Activated CD4-positive, alpha-beta memory T cell treated with anti-CD3 and anti-CD28 coated beads for 36 hours (primary cell): Measurements from ENCODE around the gene RNASE4. TPM values are rescaled to one million over a fixed set of nuclear protein-coding genes. Genes with fewer than 3 reads are reported as not detected.
"Not testable (repeated sequence)": the region's sequence is repeated elsewhere in the genome, so short reads cannot be mapped to it uniquely, and the experiment has no call there.

Experiments used
- CTCF ChIA-PET: fragments of 350-600 bp; sonication (Branson Sonifier 250); formaldehyde crosslinking; loops from one replicate; lab custom pipeline; 2021; ENCODE audit warnings: antibody characterized with exemption, inconsistent platforms; lab: Charles Lee
- POLR2A ChIA-PET: fragments of 350-600 bp; sonication (Branson Sonifier 250); formaldehyde crosslinking; loops from one replicate; lab custom pipeline; 2021; ENCODE audit warnings: antibody characterized with exemption; lab: Charles Lee
- DNase-seq: peaks from one replicate; pipeline ENCODE4 v3.0.0-alpha.2; 2020
- H3K27ac Mint-ChIP-seq: one replicate; pipeline ENCODE4 v1.8.0; 2021; ENCODE audit warnings: mixed read lengths
- H3K27me3 Mint-ChIP-seq: one replicate; pipeline ENCODE4 v1.8.0; 2021; ENCODE audit warnings: mixed read lengths
- H3K36me3 Mint-ChIP-seq: one replicate; pipeline ENCODE4 v1.8.0; 2021; ENCODE audit warnings: mixed read lengths
- H3K4me1 Mint-ChIP-seq: one replicate; pipeline ENCODE4 v1.8.0; 2021; ENCODE audit warnings: low read depth, mixed read lengths
- H3K4me3 Mint-ChIP-seq: one replicate; pipeline ENCODE4 v1.8.0; 2021; ENCODE audit warnings: mild to moderate bottlenecking, mixed read lengths
- H3K9me3 Mint-ChIP-seq: one replicate; pipeline ENCODE4 v1.8.0; 2021; ENCODE audit warnings: mixed read lengths
- intact Hi-C: fragments of 100-400 bp; cut with micrococcal nuclease; formaldehyde crosslinking; loops from one replicate; pipeline ENCODE4 v1.15.1; 2023
- total RNA-seq, 2 experiments: library from RNA; stranded (reverse); gene quantifications; one replicate each; pipeline ENCODE4 v1.2.3, GENCODE V29; 2021

RNASE4 gene
- total RNA-seq, 2 experiments from 2014 or later, result 0.69 to 0.70 TPM

GRCh38 chr14:20730891-20731290, 46.5 kb downstream of the RNASE4 start:
- peaks cover 17% of the 10 kb centered on the region for H3K27me3 Mint-ChIP-seq
- no peaks in the 10 kb centered on the region for H3K9me3 Mint-ChIP-seq
- ChIA-PET POLR2A (no interaction called here), CTCF (interaction anchor here (1.0 kb wide), 1 partner anchor 143 kb away, joined by 3 read pairs; no protein-coding TSS in a partner anchor)
- no peak overlapping the region for H3K27ac Mint-ChIP-seq
- H3K4me3 Mint-ChIP-seq, result no peak overlapping the region
- no peak for DNase-seq
- no peaks in the 10 kb centered on the region for H3K36me3 Mint-ChIP-seq
- intact Hi-C loops, result no loop called here
- no peaks in the 10 kb centered on the region for H3K4me1 Mint-ChIP-seq

- ChIA-PET CTCF (interaction anchor here (0.7 to 1.0 kb wide), 2 partner anchors 48 to 125 kb away, joined by 3 to 4 read pairs; partner anchors contain the start of gene RNASE4), POLR2A (no interaction called here)
Observed at GRCh38 chr14:20732477-20732876, 48.1 kb downstream of the RNASE4 start.

GRCh38 chr14:20732979-20733635, 48.7 kb downstream of the RNASE4 start:
- Mint-ChIP-seq H3K27me3 (peaks cover 2% of the 10 kb centered on the region), H3K36me3 (no peaks in the 10 kb centered on the region), H3K9me3 (no peaks in the 10 kb centered on the region), H3K4me1 (no peaks in the 10 kb centered on the region), H3K4me3 (no peak overlapping the region), H3K27ac (no peak overlapping the region)
- POLR2A ChIA-PET, result no interaction called here
- CTCF ChIA-PET, result interaction anchor here (0.7 to 1.0 kb wide), 2 partner anchors 49 to 125 kb away, joined by 3 to 4 read pairs; partner anchors contain the start of gene RNASE4
- intact Hi-C loops, result no loop called here
- no peak for DNase-seq

More at GRCh38 chr14:20732477-20732876, 48.1 kb downstream of the RNASE4 start:
- intact Hi-C loops, result no loop called here
- H3K27ac Mint-ChIP-seq, result no peak overlapping the region
- no peaks in the 10 kb centered on the region for H3K4me1 Mint-ChIP-seq
- H3K36me3 Mint-ChIP-seq, result no peaks in the 10 kb centered on the region
- no peak overlapping the region for H3K4me3 Mint-ChIP-seq
- H3K27me3 Mint-ChIP-seq, result peaks cover 6% of the 10 kb centered on the region
- H3K9me3 Mint-ChIP-seq, result no peaks in the 10 kb centered on the region
- no peak for DNase-seq

- DNase-seq, result no peak
- ChIA-PET POLR2A (no interaction called here), CTCF (no interaction called here)
- Mint-ChIP-seq H3K4me1 (no peaks in the 10 kb centered on the region), H3K4me3 (no peak overlapping the region), H3K27me3 (peaks cover 5% of the 10 kb centered on the region), H3K36me3 (no peaks in the 10 kb centered on the region), H3K27ac (no peak overlapping the region), H3K9me3 (no peaks in the 10 kb centered on the region)
- intact Hi-C loops, result no loop called here
Observed at GRCh38 chr14:20733684-20734429, 49.5 kb downstream of the RNASE4 start.

GRCh38 chr14:20734430-20734806, 50.1 kb downstream of the RNASE4 start:
- Mint-ChIP-seq H3K36me3 (no peaks in the 10 kb centered on the region), H3K9me3 (no peaks in the 10 kb centered on the region), H3K27ac (no peak overlapping the region), H3K4me3 (no peak overlapping the region), H3K4me1 (no peaks in the 10 kb centered on the region), H3K27me3 (peaks cover 5% of the 10 kb centered on the region)
- ChIA-PET POLR2A (no interaction called here), CTCF (no interaction called here)
- no peak for DNase-seq
- intact Hi-C loops, result no loop called here

- H3K27ac Mint-ChIP-seq, H3K4me1 Mint-ChIP-seq, DNase-seq, H3K9me3 Mint-ChIP-seq, H3K4me3 Mint-ChIP-seq, H3K36me3 Mint-ChIP-seq, H3K27me3 Mint-ChIP-seq, intact Hi-C loops, POLR2A ChIA-PET: not testable (repeated sequence)
- CTCF ChIA-PET, result interaction anchor here (1.0 kb wide), 1 partner anchor 11 kb away, joined by 3 read pairs; no protein-coding TSS in a partner anchor
Observed at GRCh38 chr14:20738292-20738691, 53.9 kb downstream of the RNASE4 start.

GRCh38 chr14:20742132-20742531, 57.8 kb downstream of the RNASE4 start:
- intact Hi-C loops, result no loop called here
- no peak for DNase-seq
- ChIA-PET POLR2A (no interaction called here), CTCF (no interaction called here)
- no peaks in the 10 kb centered on the region for H3K36me3 Mint-ChIP-seq
- H3K4me1 Mint-ChIP-seq, result no peaks in the 10 kb centered on the region
- H3K4me3 Mint-ChIP-seq, result no peak overlapping the region
- H3K27me3 Mint-ChIP-seq, result peaks cover 4% of the 10 kb centered on the region
- H3K9me3 Mint-ChIP-seq, result no peaks in the 10 kb centered on the region
- no peak overlapping the region for H3K27ac Mint-ChIP-seq

- CTCF ChIA-PET, result no interaction called here
Observed at GRCh38 chr14:20743556-20743955, 59.2 kb downstream of the RNASE4 start.

GRCh38 chr14:20745571-20746358, 61.4 kb downstream of the RNASE4 start, which contains the start of gene EDDM3A:
EDDM3A (plus strand) TSS chr14:20745887; CDS start chr14:20747581, 1,694 bp downstream.
- H3K36me3 Mint-ChIP-seq, result no peaks in the 10 kb centered on the region
- H3K9me3 Mint-ChIP-seq, result no peaks in the 10 kb centered on the region
- no peak within 1 kb of the TSS for H3K27ac Mint-ChIP-seq
- CTCF ChIA-PET, result interaction anchor here (1.0 kb wide), 1 partner anchor 9 kb away, joined by 3 read pairs; no protein-coding TSS in a partner anchor
- intact Hi-C loops, result no loop called here
- DNase-seq, result no peak
- POLR2A ChIA-PET, result no interaction called here
- H3K4me1 Mint-ChIP-seq, result no peaks in the 10 kb centered on the region
- no peaks in the 10 kb centered on the region for H3K27me3 Mint-ChIP-seq
- no peak within 1 kb of the TSS for H3K4me3 Mint-ChIP-seq

More at GRCh38 chr14:20743556-20743955, 59.2 kb downstream of the RNASE4 start:
- POLR2A ChIA-PET, result no interaction called here
- Mint-ChIP-seq H3K4me3 (no peak overlapping the region), H3K4me1 (no peaks in the 10 kb centered on the region), H3K27me3 (peaks cover 2% of the 10 kb centered on the region), H3K9me3 (no peaks in the 10 kb centered on the region), H3K36me3 (no peaks in the 10 kb centered on the region), H3K27ac (no peak overlapping the region)
- intact Hi-C loops, result no loop called here
- DNase-seq, result no peak

GRCh38 chr14:20746566-20746965, 62.2 kb downstream of the RNASE4 start:
- POLR2A ChIA-PET, result no interaction called here
- H3K27ac Mint-ChIP-seq, result no peak overlapping the region

GRCh38 chr14:20748439-20748838, 64.1 kb downstream of the RNASE4 start:
- ChIA-PET POLR2A (no interaction called here), CTCF (no interaction called here)
- H3K36me3 Mint-ChIP-seq, result peaks cover 2% of the 10 kb centered on the region

More at GRCh38 chr14:20746566-20746965, 62.2 kb downstream of the RNASE4 start:
- Mint-ChIP-seq H3K4me3 (no peak overlapping the region), H3K27me3 (no peaks in the 10 kb centered on the region), H3K9me3 (peaks cover 2% of the 10 kb centered on the region), H3K36me3 (no peaks in the 10 kb centered on the region), H3K4me1 (no peaks in the 10 kb centered on the region)
- DNase-seq, result no peak
- CTCF ChIA-PET, result interaction anchor here (1.0 to 2.0 kb wide), 3 partner anchors 8 to 224 kb away, joined by 3 to 6 read pairs (median 4); no protein-coding TSS in a partner anchor
- intact Hi-C loops, result no loop called here

More at GRCh38 chr14:20748439-20748838, 64.1 kb downstream of the RNASE4 start:
- intact Hi-C loops, result no loop called here
- H3K4me1 Mint-ChIP-seq, result no peaks in the 10 kb centered on the region
- DNase-seq, result no peak
- peaks cover 2% of the 10 kb centered on the region for H3K27me3 Mint-ChIP-seq
- H3K9me3 Mint-ChIP-seq, result peaks cover 19% of the 10 kb centered on the region
- no peak overlapping the region for H3K27ac Mint-ChIP-seq
- H3K4me3 Mint-ChIP-seq, result no peak overlapping the region
